Keratinocyte (primary cell): ENCODE results near the gene MFN1. TPM values are rescaled to one million over a fixed set of nuclear protein-coding genes. Genes with fewer than 3 reads are reported as not detected.

Experiments used
- DNase-seq: peaks from one replicate; pipeline ENCODE4 v3.0.0-alpha.2; 2011; ENCODE audit warnings: low read depth, missing footprints, low spot score
- FAIRE-seq: peaks from 2 replicates; lab custom pipeline; 2011; peaks lifted over from hg19 to GRCh38; lab: Jason Lieb, UNC
- H2AFZ ChIP-seq: 2 replicates; pipeline ENCODE4 v1.6.0; 2012; ENCODE audit warnings: low read length, control low read depth, inconsistent platforms; ENCODE audit not compliant: control insufficient read depth
- H3K27ac ChIP-seq: 2 replicates; pipeline ENCODE4 v1.5.1; 2011; ENCODE audit warnings: low read length; ENCODE audit not compliant: control insufficient read depth, insufficient read depth
- H3K27me3 ChIP-seq: 3 replicates; pipeline ENCODE4 v1.6.0; 2011; ENCODE audit warnings: low read length; ENCODE audit not compliant: control insufficient read depth, insufficient read depth; ENCODE audit errors: extremely low read depth
- H3K36me3 ChIP-seq, 2 experiments: 2 replicates in 1 of 2; 3 replicates in 1 of 2; pipeline ENCODE4 v1.5.1; 2011; ENCODE audit warnings: low read length in 2 of 2, mild to moderate bottlenecking in 1 of 2; ENCODE audit not compliant: control insufficient read depth in 2 of 2, insufficient read depth in 2 of 2; ENCODE audit errors: extremely low read depth in 1 of 2
- H3K4me1 ChIP-seq: 3 replicates; pipeline ENCODE4 v1.5.1; 2011; ENCODE audit warnings: low read length; ENCODE audit not compliant: control insufficient read depth, insufficient read depth; ENCODE audit errors: extremely low read depth
- H3K4me2 ChIP-seq: 3 replicates; pipeline ENCODE4 v1.6.0; 2011; ENCODE audit warnings: low read depth, low read length; ENCODE audit not compliant: control insufficient read depth, insufficient read depth; ENCODE audit errors: extremely low read depth
- H3K4me3 ChIP-seq, 3 experiments: fragments of 200-600 bp in 1 of 3; sonication (generic) in 1 of 3; 2 replicates in 2 of 3; 3 replicates in 1 of 3; pipeline ENCODE4 v1.5.1; 2011 to 2016; ENCODE audit warnings: low read length in 3 of 3, mild to moderate bottlenecking in 3 of 3, control low read depth in 2 of 3, inconsistent platforms in 1 of 3, low read depth in 1 of 3, mixed read lengths in 1 of 3, mixed run types in 1 of 3, moderate library complexity in 1 of 3; ENCODE audit not compliant: control insufficient read depth in 2 of 3, insufficient read depth in 2 of 3; ENCODE audit errors: extremely low read depth in 1 of 3
- H3K79me2 ChIP-seq: 2 replicates; pipeline ENCODE4 v1.6.0; 2012; ENCODE audit warnings: low read length; ENCODE audit not compliant: control insufficient read depth, insufficient read depth
- H3K9ac ChIP-seq: 3 replicates; pipeline ENCODE4 v1.6.0; 2011; ENCODE audit warnings: low read length; ENCODE audit not compliant: control insufficient read depth, insufficient read depth; ENCODE audit errors: extremely low read depth
- H3K9me1 ChIP-seq: 3 replicates; pipeline ENCODE4 v1.6.0; 2011; ENCODE audit warnings: low read length; ENCODE audit not compliant: control insufficient read depth, insufficient read depth; ENCODE audit errors: extremely low read depth
- H3K9me3 ChIP-seq: 2 replicates; pipeline ENCODE4 v1.5.1; 2012; ENCODE audit warnings: low read depth, low read length; ENCODE audit not compliant: control insufficient read depth
- H4K20me1 ChIP-seq: 3 replicates; pipeline ENCODE4 v1.6.0; 2011; ENCODE audit warnings: low read length; ENCODE audit not compliant: control insufficient read depth, insufficient read depth; ENCODE audit errors: extremely low read depth
- CTCF ChIP-seq, 3 experiments: IDR thresholded peaks in 1 of 3; conservative IDR thresholded peaks in 1 of 3; optimal IDR thresholded peaks in 1 of 3; 2 replicates in 2 of 3; 3 replicates in 1 of 3; pipeline versions ENCODE3 to v1.5.1; 2011; ENCODE audit warnings: low read length in 3 of 3, mild to moderate bottlenecking in 3 of 3, moderate library complexity in 2 of 3, control low read depth in 1 of 3, inconsistent platforms in 1 of 3; ENCODE audit not compliant: insufficient read depth in 2 of 3; ENCODE audit errors: extremely low read depth in 1 of 3
- EZH2 ChIP-seq: IDR thresholded peaks from one replicate; pipeline ENCODE4 v1.6.1; 2012; ENCODE audit warnings: inconsistent platforms, mild to moderate bottlenecking, low read length, moderate library complexity
- dilution Hi-C: fragments of 300-500 bp; cut with MboI; formaldehyde crosslinking; loops from one replicate; pipeline ENCODE4 v1.7.0; 2020; ENCODE audit warnings: low sequenced_read_pairs; ENCODE audit not compliant: extremely low pct_ligation_motif_present
- polyA plus RNA-seq, 5 experiments: library from polyadenylated mRNA; depleted of rRNA in 3 of 5; stranded (reverse) in 3 of 5; stranded (forward) in 1 of 5; unstranded in 1 of 5; fragments of >200 nt; gene quantifications; 1 replicate in 1 of 5; 2 replicates in 3 of 5; 3 replicates in 1 of 5; pipeline versions ENCODE4 v1.2.1 to v1.2.3, GENCODE V29; 2011 to 2012; ENCODE audit warnings: missing spikeins in 2 of 5, low read depth in 1 of 5, low replicate concordance in 1 of 5

Gene MFN1
- polyA plus RNA-seq, 1 donor (not counting 4 experiments of a cell fraction or from before 2014, with no cell fraction given) = 50.2 TPM

GRCh38 chr3:179410999-179411398 is 63.5 kb downstream of the MFN1 start:
- dilution Hi-C loops = no loop called here
- H3K9me3 ChIP-seq = no peaks in the 10 kb centered on the region
- no peak overlapping the region for H3K4me2 ChIP-seq
- H3K27ac ChIP-seq = no peak overlapping the region
- FAIRE-seq = no peak
- H3K36me3 ChIP-seq = peaks cover 0 to 7% of the 10 kb centered on the region in 2 experiments
- no peaks in the 10 kb centered on the region for H3K27me3 ChIP-seq
- no peaks in the 10 kb centered on the region for H4K20me1 ChIP-seq
- no peak for DNase-seq
- TF ChIP-seq CTCF (optimal IDR thresholded peaks at IDR 0.05 in 1 of 3, IDR thresholded peaks at IDR 0.05 in 1 of 3, conservative IDR thresholded peaks at IDR 0.05 in 1 of 3; ENCODE audit: extremely low read depth in 1 of 3, insufficient read depth in 2 of 3, low read length in 3 of 3) (no peak), EZH2 (no peak)
- no peaks in the 10 kb centered on the region for H3K79me2 ChIP-seq
- H3K4me1 ChIP-seq = no peaks in the 10 kb centered on the region
- H3K4me3 ChIP-seq = no peak overlapping the region
- H3K9ac ChIP-seq = no peak overlapping the region
- no peaks in the 10 kb centered on the region for H3K9me1 ChIP-seq
- H2AFZ ChIP-seq = no peak overlapping the region

GRCh38 chr3:179414804-179415203 is 67.3 kb downstream of the MFN1 start:
- no peaks in the 10 kb centered on the region for H4K20me1 ChIP-seq
- H3K27me3 ChIP-seq = no peaks in the 10 kb centered on the region
- H3K9me1 ChIP-seq = no peaks in the 10 kb centered on the region
- H3K4me1 ChIP-seq = no peaks in the 10 kb centered on the region
- H3K9me3 ChIP-seq = no peaks in the 10 kb centered on the region
- no peak for DNase-seq
- no peaks in the 10 kb centered on the region for H3K79me2 ChIP-seq
- no peak for TF ChIP-seq EZH2
- TF ChIP-seq CTCF (optimal IDR thresholded peaks at IDR 0.05 in 1 of 3, IDR thresholded peaks at IDR 0.05 in 1 of 3, conservative IDR thresholded peaks at IDR 0.05 in 1 of 3; ENCODE audit: extremely low read depth in 1 of 3, insufficient read depth in 2 of 3, low read length in 3 of 3) = no peak
- dilution Hi-C loops = no loop called here
- no peak overlapping the region for H3K9ac ChIP-seq
- H2AFZ ChIP-seq = no peak overlapping the region
- peaks cover 0 to 10% of the 10 kb centered on the region in 2 experiments for H3K36me3 ChIP-seq
- no peak for FAIRE-seq
- no peak overlapping the region for H3K4me2 ChIP-seq
- no peak overlapping the region for H3K4me3 ChIP-seq
- no peak overlapping the region for H3K27ac ChIP-seq
